22Rv1 (cell line): ENCODE data around the gene RTN1.

ENCODE experiments used
- H3K27ac ChIP-seq: fragments of 450-650 bp; 2 replicates; pipeline ENCODE4 v1.5.1; 2017
- CTCF ChIP-seq: fragments of 450-650 bp; IDR thresholded peaks from 2 replicates; pipeline ENCODE4 v1.5.1; 2017; ENCODE audit warnings: mild to moderate bottlenecking
- ZFX ChIP-seq: fragments of 450-650 bp; IDR thresholded peaks from 2 replicates; pipeline ENCODE4 v1.6.1; 2017; ENCODE audit warnings: antibody characterized with exemption, borderline replicate concordance

Gene RTN1

GRCh38 chr14:59832653-59833294, 37.8 kb downstream of the RTN1 start:
- TF ChIP-seq ZFX (no peak), CTCF (no peak)
- no peak overlapping the region for H3K27ac ChIP-seq

- no peak for TF ChIP-seq CTCF
- no peak for TF ChIP-seq ZFX
- H3K27ac ChIP-seq, result no peak overlapping the region
Measured at GRCh38 chr14:59831121-59831730, 39.4 kb downstream of the RTN1 start.

GRCh38 chr14:59830338-59830734, 40.2 kb downstream of the RTN1 start:
- no peak for TF ChIP-seq ZFX
- TF ChIP-seq CTCF, result no peak
- no peak overlapping the region for H3K27ac ChIP-seq

GRCh38 chr14:59829469-59830337, 40.9 kb downstream of the RTN1 start:
- no peak overlapping the region for H3K27ac ChIP-seq
- TF ChIP-seq ZFX, result no peak

- no peak overlapping the region for H3K27ac ChIP-seq
- no peak for TF ChIP-seq ZFX
- no peak for TF ChIP-seq CTCF
Measured at GRCh38 chr14:59828276-59828675, 42.3 kb downstream of the RTN1 start.

GRCh38 chr14:59827401-59827800, 43.2 kb downstream of the RTN1 start:
- H3K27ac ChIP-seq, result no peak overlapping the region
- no peak for TF ChIP-seq CTCF
- TF ChIP-seq ZFX, result no peak

GRCh38 chr14:59826150-59826549, 44.4 kb downstream of the RTN1 start:
- TF ChIP-seq CTCF, result no peak
- TF ChIP-seq ZFX, result no peak
- no peak overlapping the region for H3K27ac ChIP-seq
